Measurements from ENCODE around the gene PPIH.

- TF ChIP-seq, protein P1, sequence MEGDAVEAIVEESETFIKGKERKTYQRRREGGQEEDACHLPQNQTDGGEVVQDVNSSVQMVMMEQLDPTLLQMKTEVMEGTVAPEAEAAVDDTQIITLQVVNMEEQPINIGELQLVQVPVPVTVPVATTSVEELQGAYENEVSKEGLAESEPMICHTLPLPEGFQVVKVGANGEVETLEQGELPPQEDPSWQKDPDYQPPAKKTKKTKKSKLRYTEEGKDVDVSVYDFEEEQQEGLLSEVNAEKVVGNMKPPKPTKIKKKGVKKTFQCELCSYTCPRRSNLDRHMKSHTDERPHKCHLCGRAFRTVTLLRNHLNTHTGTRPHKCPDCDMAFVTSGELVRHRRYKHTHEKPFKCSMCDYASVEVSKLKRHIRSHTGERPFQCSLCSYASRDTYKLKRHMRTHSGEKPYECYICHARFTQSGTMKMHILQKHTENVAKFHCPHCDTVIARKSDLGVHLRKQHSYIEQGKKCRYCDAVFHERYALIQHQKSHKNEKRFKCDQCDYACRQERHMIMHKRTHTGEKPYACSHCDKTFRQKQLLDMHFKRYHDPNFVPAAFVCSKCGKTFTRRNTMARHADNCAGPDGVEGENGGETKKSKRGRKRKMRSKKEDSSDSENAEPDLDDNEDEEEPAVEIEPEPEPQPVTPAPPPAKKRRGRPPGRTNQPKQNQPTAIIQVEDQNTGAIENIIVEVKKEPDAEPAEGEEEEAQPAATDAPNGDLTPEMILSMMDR (IDR thresholded peaks at IDR 0.05), result no peak
- TF ChIP-seq POLR2A (IDR thresholded peaks at IDR 0.05) (peak in 1 of 4 donors; percentile 36), POLR2AphosphoS5 (IDR thresholded peaks at IDR 0.05) (peak; percentile 68 to 78)
Measured at GRCh38 chr1:42682739-42683531, 24.7 kb downstream of the PPIH start.
